AG08395 (cell line): ENCODE results near the gene NFIX.
A peak's percentile ranks its signal among the peaks of the same experiment; 100 is the strongest.

Experiments used
- DNase-seq: peaks from one replicate; pipeline ENCODE4 v3.0.0; 2012; ENCODE audit warnings: mixed read lengths, low spot score

The NFIX gene

GRCh38 chr19:12987781-12988180, 7.5 kb upstream of the NFIX start:
- no peak for DNase-seq

GRCh38 chr19:12990431-12990830, 4.8 kb upstream of the NFIX start:
- DNase-seq: no peak

DNA sequence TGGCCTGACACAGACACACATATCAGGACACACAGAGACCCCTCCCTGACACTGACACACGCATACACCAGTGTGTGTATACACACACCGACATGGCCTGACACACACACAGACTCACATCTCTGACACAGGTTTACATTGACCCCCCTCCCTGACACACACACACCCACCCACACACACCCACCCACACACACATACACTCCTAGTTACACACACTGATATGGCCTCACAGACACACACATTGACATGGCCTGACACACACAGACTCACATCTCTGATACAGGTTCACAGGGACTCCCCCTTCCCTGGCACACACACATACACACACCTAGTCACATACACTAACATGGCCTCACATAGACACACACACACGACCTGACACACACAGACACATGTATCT, 4.4 kb upstream of the NFIX start:
- DNase-seq: no peak

GRCh38 chr19:12991296-12991695, 4.0 kb upstream of the NFIX start:
- DNase-seq: no peak

- no peak for DNase-seq
Observed at GRCh38 chr19:12992729-12993128, 2.5 kb upstream of the NFIX start.

DNA sequence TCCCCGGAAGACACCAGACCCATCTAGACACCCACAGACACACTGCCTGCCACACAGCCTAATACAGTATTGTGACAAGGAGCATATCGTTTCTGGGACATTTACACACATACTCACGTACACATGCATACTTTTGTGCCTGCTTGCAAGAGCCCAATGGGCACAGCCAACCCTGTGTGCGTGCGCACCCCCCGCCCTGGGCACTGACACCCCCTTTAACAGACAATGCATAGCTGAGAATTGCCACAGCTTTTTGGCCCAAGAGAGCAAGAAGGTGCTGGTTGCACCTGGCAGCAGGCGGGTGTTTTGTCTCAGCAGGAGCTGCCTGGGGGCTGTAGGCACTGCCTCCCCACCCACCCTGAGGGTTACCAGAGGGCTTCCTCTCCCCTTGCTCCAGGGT, 1.7 kb upstream of the NFIX start:
- no peak for DNase-seq

- peak; percentile 29 for DNase-seq
Observed at GRCh38 chr19:12995596-12996405, 526 bp downstream of the NFIX start.

GRCh38 chr19:12996406-12997094, 1.3 kb downstream of the NFIX start:
- DNase-seq: peak; percentile 31

GRCh38 chr19:12997179-12997966, 2.1 kb downstream of the NFIX start:
- no peak for DNase-seq

- DNase-seq: no peak
Observed at GRCh38 chr19:12997967-12998940, 3.0 kb downstream of the NFIX start.

DNA sequence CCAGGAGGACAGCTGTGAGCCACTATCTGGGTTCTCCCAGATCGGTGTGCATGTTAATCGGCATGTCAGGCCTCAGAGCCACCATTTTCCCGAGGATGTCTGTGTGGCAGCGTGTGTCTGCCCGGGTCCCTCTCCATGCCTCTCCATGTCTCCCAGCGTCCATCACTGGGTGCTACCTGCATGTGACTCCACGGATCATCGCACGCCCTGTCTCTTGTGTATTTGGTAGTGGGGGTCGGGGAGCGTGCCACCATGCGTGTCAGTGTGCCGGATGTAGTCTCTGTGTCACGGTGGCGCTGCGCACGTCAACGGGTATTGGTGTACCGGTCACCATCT, 5.9 kb downstream of the NFIX start:
- no peak for DNase-seq

DNA sequence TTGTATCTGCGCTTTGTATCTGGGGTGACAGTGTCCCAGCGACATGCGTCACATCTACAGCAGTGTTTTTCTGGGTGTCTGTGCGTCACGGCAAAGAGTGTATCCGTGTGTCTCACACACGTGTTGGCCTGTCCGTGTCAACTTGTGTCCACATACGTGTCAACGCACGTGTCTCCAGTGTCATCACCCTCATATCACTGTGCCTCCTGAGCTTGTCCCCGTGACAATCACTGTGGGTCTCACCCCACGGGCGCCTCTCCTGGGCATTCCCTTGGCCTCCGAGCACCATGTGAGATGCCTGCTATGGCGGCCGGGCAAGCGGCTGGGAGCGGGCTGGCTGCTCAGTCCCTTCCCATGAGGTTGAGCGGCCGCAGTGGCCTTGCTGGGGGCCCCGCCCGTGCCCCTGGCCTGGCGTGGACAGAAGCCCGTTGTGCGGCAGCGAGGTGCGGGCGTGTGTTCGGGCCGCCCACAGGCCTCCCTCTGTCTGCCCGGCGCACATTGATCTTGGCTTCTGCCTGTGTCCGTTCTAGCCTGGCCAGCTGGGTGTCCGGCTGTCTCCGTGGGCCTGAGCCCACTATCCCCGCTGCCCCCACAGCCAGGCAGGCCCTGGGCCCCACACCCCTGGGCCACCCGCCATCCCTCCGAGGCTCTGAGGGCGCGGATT, 6.4 kb downstream of the NFIX start:
- peak; percentile 42 for DNase-seq

DNA sequence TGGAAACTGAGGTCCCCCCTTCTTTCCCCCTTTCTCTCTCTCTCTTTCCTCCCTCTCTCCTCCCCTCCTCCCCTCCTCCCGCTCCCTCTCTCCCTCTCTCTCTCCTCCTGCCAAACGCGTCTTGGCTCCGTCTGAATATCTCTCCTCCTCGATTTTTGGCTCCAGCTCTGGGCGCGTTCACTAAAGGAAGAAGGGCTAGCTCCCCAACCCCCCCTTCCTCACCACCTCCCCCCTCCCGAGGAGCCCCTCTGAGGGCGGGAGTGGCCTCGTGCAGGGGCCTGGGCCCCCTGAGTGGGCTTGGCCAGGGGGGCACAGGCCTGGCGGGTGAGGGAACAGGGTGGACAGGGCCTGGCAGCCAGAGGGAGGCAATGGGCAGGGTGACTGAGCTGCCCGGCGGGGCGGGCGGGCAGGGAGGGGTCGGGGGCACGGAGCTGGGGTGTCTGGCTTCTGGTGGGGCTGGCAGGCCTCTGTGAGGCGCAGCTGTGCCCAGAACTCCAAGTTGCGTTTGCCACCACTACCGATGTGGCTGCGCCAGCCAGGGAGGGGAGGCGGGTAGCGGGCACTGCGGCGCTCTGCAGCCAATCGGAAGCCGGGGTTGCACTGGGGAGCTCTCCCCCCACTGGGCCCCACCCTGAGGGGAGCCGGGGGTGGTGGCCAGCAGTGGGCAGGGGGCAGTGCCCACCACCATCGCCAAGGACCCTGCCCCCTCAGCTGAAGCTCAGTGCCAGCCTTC, 7.1 kb downstream of the NFIX start:
- peak; percentile 46 for DNase-seq

DNA sequence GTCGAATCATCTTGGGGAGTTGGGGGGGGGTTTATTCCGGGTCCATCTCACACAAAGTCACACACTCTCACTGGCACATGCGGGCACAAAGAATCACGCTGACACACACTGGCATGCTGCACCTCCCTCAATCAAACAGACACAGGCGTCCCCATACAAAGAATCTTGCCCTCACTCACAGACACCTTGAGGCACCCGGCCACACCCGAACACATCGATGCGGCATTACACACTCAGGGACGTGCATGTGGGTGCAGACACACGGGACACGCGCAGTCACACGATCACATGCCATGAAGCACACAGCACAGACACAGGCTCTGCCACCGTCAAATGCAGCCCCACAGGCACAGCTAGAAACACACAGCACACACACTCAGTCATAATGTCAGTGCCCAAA, 7.8 kb downstream of the NFIX start:
- no peak for DNase-seq

DNA sequence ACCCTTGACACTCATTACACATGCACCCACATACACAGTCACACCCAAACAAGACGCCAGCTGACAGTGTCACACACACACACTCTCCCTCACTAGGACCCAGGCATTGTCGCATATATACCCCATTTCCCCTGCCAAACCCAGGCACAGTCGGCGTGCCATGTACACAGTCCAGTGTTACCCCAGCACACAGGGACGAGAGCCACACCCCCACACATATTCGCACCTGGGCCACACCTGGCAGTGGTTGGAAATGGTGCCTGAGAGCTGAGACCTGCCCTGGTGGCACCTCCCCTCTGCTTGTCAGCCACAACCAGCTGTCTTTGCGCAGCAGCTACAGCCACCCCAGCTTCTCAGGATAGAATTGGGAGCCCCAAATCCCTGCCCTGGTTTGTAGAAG, 9.0 kb downstream of the NFIX start:
- no peak for DNase-seq

DNA sequence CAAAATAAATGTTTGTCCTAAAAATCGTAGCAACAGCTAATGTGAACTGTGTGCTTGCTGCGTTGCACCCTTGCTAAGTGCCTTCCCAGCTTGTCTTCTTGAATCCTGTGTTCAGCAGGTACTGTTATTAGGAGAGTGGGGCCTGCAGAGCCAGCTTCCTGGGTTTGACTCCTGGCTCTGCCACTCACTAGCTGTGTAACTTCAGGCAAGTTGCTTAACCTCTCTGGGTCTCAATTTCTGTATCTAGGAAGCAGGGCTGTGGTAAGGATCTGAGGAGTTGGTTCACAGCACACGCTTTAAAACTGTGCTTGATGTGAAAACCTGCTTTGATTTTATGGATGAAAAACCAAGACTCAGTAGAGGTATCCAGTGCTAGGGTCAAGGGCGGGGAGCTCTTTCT, 10.0 kb downstream of the NFIX start:
- no peak for DNase-seq

DNA sequence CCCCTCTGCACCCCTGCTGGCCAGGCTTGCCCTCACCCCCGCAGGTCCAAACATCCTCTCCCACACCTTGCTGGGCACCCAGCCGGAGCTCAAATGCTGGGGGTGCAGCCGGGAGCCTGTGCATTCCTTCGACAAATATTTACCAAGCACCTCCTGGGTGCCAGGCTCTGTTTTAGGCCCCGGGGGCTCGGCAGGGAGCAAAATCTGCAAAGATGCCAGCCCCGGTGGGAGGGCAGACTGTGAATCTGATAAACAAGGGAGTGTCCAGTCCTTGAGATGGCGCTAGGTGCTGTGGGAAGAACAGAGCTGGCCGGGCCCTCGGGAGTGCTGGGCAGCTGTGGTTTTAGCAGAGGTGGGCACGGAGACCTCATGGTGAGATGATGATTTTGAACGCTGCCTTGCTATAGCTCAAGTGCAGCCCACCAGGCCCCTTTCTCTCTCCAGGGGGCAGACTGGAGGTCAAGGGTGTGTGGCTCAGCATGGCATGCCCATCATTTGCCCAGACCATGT, 10.6 kb downstream of the NFIX start:
- no peak for DNase-seq

DNA sequence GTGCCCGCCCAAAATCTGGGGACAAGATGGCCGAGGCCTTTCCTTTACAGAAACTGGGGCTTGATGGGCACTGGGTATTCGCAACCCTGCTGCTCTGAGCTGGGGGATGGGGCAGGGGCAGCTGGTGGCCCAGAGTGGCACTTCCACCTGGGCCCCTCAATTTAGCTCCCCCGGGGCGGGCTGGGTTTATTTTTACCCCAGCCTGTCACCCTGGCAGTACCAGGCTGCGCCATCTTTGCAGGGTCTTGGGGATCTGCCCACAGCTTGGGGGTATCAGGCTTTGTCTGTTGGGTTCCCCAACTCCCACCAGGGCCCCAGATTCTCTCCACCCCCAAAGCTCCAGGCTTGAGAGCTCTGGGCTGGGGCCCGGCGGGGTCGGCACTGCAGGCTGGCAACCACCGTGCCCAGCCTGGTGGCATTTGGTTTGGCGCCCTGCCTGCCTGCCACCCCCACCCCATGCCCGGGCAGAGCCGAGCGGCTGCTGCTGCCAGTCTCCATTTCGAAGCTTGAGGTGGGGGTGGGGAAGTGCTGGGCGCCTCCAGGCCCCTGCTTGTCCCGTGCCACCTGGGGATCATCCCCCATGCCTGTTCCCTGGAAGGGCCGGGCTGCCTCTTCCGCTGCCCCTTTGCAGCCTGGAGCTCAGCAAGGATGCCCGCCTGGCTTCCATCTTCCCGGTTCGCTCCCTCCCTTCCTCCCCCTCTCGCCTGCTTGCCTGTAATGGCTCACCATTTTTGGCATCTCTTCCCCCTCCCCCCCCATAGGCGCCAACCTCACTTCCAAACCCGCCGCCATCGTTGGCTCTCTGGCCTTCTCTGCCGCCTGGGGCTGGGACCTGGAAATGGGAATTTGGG, 11.4 kb downstream of the NFIX start:
- DNase-seq: peak; percentile 68

GRCh38 chr19:13007292-13008045, 12.2 kb downstream of the NFIX start:
- peak; percentile 37 for DNase-seq
